ENCODE data around the gene CPNE6. TPM values are rescaled to one million over a fixed set of nuclear protein-coding genes. Genes with fewer than 3 reads are reported as not detected.

The CPNE6 gene
- total RNA-seq, 1 experiment from 2014 or later, result not detected

DNA sequence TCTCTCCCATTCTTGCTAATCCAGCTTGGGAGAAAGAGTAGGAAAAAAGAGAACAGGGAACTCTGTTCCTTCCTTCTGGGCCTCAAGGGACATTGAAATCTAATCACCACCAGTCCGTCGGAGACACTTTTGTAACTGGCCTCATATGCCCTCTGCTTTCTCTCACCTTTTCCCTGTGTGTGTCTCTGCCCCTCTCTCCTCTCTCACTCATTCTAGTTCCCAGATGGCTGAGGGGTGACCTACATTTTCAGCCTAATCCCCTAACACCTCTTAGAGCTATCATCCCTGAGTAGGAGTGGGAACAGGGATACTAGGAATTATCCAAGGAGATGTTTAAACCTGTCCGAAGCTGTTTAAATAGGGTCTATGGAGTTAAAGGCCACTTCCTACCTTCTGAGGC is 13.9 kb downstream of the CPNE6 start:
- ChIA-PET CTCF (no interaction called here), POLR2A (ENCODE audit: low non-redundant PET) (no interaction called here)
- BruUV-seq (replicated peaks), result no TSS peak
- Histone ChIP-seq H3K27me3 (replicated peaks; ENCODE audit: insufficient read depth, low read depth, low read length, poor library complexity) (peaks cover 9% of the 10 kb centered on the region), H3K4me3 (ENCODE audit: low read depth, low read length, poor library complexity, severe bottlenecking) (no peak overlapping the region), H3K27ac (ENCODE audit: low read depth, low read length, poor library complexity, severe bottlenecking) (no peak overlapping the region), H3K4me1 (ENCODE audit: insufficient read depth, low read length, poor library complexity, severe bottlenecking) (peaks cover 6% of the 10 kb centered on the region), H3K36me3 (ENCODE audit: insufficient read depth, low read length, poor library complexity, severe bottlenecking) (no peaks in the 10 kb centered on the region), H3K9me3 (ENCODE audit: low read depth, low read length, poor library complexity, severe bottlenecking) (no peaks in the 10 kb centered on the region)
- TF ChIP-seq, protein P1, sequence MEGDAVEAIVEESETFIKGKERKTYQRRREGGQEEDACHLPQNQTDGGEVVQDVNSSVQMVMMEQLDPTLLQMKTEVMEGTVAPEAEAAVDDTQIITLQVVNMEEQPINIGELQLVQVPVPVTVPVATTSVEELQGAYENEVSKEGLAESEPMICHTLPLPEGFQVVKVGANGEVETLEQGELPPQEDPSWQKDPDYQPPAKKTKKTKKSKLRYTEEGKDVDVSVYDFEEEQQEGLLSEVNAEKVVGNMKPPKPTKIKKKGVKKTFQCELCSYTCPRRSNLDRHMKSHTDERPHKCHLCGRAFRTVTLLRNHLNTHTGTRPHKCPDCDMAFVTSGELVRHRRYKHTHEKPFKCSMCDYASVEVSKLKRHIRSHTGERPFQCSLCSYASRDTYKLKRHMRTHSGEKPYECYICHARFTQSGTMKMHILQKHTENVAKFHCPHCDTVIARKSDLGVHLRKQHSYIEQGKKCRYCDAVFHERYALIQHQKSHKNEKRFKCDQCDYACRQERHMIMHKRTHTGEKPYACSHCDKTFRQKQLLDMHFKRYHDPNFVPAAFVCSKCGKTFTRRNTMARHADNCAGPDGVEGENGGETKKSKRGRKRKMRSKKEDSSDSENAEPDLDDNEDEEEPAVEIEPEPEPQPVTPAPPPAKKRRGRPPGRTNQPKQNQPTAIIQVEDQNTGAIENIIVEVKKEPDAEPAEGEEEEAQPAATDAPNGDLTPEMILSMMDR (conservative IDR thresholded peaks at IDR 0.05; ENCODE audit: low read depth, low read length), result no peak
- no peak for TF ChIP-seq EZH2 (IDR thresholded peaks at IDR 0.05; ENCODE audit: borderline replicate concordance, low read depth, low read length, poor library complexity, severe bottlenecking)
- intact Hi-C loops (cut with micrococcal nuclease; ENCODE audit: unreplicated experiment), result no loop called here
- no peak for DNase-seq (ENCODE audit: low spot score)

DNA sequence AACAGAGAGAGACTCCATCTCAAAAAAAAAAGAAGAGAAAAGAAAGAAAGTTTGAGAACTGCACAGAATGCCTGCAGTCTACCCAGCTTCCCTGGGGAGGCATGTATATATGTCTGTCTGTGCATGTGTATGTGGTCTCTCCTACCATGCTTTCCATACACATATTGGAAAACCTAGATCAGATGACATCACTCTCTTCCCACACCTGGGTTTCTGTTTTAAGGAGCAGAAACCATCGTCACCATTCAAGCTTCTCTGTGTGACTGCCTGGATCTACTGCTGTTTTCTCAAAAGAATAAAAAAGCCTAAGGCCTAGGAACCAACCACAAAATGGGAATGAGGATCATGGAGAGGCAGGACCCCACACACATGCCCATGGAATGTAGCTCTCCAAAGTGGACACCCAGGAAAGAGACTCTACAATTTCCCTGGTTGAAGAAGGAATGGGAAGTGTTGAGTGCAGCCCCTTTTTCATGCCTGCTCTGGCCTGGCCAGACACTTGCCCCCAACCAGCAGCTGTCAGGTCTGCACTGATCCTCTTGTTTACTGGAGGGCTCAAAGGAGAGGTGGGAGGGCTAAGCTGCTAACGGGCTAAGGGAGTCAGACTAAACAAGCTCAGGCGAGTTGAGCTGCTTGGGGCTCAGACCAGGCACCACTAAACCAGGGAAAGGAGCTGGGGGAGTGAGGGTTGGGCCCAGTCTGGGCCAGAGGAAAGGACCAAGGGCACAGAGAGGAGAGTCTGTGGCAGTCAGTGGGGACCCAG is 15.0 kb downstream of the CPNE6 start:
- CTCF ChIA-PET, result interaction anchor here (1.5 kb wide), 1 partner anchor 28 kb away, joined by 6 read pairs; no protein-coding TSS in a partner anchor
- no peaks in the 10 kb centered on the region for H3K36me3 ChIP-seq (ENCODE audit: insufficient read depth, low read length, poor library complexity, severe bottlenecking)
- TF ChIP-seq, protein P1 (conservative IDR thresholded peaks at IDR 0.05; ENCODE audit: low read depth, low read length), result no peak
- no peak for TF ChIP-seq EZH2 (IDR thresholded peaks at IDR 0.05; ENCODE audit: borderline replicate concordance, low read depth, low read length, poor library complexity, severe bottlenecking)
- POLR2A ChIA-PET (ENCODE audit: low non-redundant PET), result no interaction called here
- H3K9me3 ChIP-seq (ENCODE audit: low read depth, low read length, poor library complexity, severe bottlenecking), result no peaks in the 10 kb centered on the region
- intact Hi-C loops (cut with micrococcal nuclease; ENCODE audit: unreplicated experiment), result no loop called here
- no peaks in the 10 kb centered on the region for H3K4me1 ChIP-seq (ENCODE audit: insufficient read depth, low read length, poor library complexity, severe bottlenecking)
- no peak for DNase-seq (ENCODE audit: low spot score)
- no peak overlapping the region for H3K27ac ChIP-seq (ENCODE audit: low read depth, low read length, poor library complexity, severe bottlenecking)
- H3K27me3 ChIP-seq (replicated peaks; ENCODE audit: insufficient read depth, low read depth, low read length, poor library complexity), result peaks cover 7% of the 10 kb centered on the region
- no TSS peak for BruUV-seq (replicated peaks)
- no peak overlapping the region for H3K4me3 ChIP-seq (ENCODE audit: low read depth, low read length, poor library complexity, severe bottlenecking)

DNA sequence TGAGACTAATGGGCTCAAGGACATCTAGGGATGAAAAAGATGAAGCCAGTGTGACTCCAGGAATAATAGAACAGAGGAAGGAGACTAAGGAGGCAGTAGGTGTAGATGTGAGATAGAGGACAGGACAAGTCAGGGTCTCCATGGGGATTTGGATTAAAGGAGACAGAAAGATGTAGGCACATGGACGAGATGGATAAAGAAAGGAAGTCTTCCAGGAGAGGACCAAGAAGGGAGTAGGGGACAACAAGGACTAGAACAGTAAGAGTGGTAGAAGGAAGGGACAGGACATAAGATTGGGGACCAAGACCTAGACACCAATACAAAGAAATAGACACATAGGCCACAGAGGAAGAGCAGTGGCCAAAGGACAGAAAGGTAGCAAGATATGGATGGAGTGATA is 15.6 kb downstream of the CPNE6 start:
- peaks cover 2% of the 10 kb centered on the region for H3K27me3 ChIP-seq (replicated peaks; ENCODE audit: insufficient read depth, low read depth, low read length, poor library complexity)
- no peaks in the 10 kb centered on the region for H3K36me3 ChIP-seq (ENCODE audit: insufficient read depth, low read length, poor library complexity, severe bottlenecking)
- TF ChIP-seq, protein P1 (conservative IDR thresholded peaks at IDR 0.05; ENCODE audit: low read depth, low read length), result no peak
- TF ChIP-seq EZH2 (IDR thresholded peaks at IDR 0.05; ENCODE audit: borderline replicate concordance, low read depth, low read length, poor library complexity, severe bottlenecking), result no peak
- ChIA-PET POLR2A (ENCODE audit: low non-redundant PET) (no interaction called here), CTCF (interaction anchor here (1.5 kb wide), 1 partner anchor 29 kb away, joined by 6 read pairs; no protein-coding TSS in a partner anchor)
- no peaks in the 10 kb centered on the region for H3K4me1 ChIP-seq (ENCODE audit: insufficient read depth, low read length, poor library complexity, severe bottlenecking)
- DNase-seq (ENCODE audit: low spot score), result no peak
- no peak overlapping the region for H3K27ac ChIP-seq (ENCODE audit: low read depth, low read length, poor library complexity, severe bottlenecking)
- intact Hi-C loops (cut with micrococcal nuclease; ENCODE audit: unreplicated experiment), result no loop called here
- BruUV-seq (replicated peaks), result no TSS peak
- no peak overlapping the region for H3K4me3 ChIP-seq (ENCODE audit: low read depth, low read length, poor library complexity, severe bottlenecking)
- H3K9me3 ChIP-seq (ENCODE audit: low read depth, low read length, poor library complexity, severe bottlenecking), result no peaks in the 10 kb centered on the region

Measured in A673 (cell line).